CD4-positive, CD25-positive, alpha-beta regulatory T cell (primary cell): ENCODE data around the gene PRICKLE2. TPM values are rescaled to one million over a fixed set of nuclear protein-coding genes. Genes with fewer than 3 reads are reported as not detected.
"Not testable (repeated sequence)": the region's sequence is repeated elsewhere in the genome, so short reads cannot be mapped to it uniquely, and the experiment has no call there.

Experiments used
- ATAC-seq, 2 donors: fragments of 150-1000 bp; cut with Tn5 transposase; one replicate each; pipeline ENCODE4 v1.10.0; 2021; ENCODE audit warnings: low read depth in 2 of 2, moderate number of reproducible peaks in 2 of 2, moderate library complexity in 1 of 2
- DNase-seq, 3 donors: peaks; one replicate each; pipeline versions ENCODE4 v3.0.0 to v3.0.0-alpha.2; 2012 to 2022; ENCODE audit warnings: mixed read lengths in 1 of 3
- H3K27ac ChIP-seq: one replicate; pipeline ENCODE4 v1.7.0; 2013; ENCODE audit warnings: mild to moderate bottlenecking, low read length; ENCODE audit not compliant: insufficient read depth, poor library complexity, severe bottlenecking
- H3K27me3 ChIP-seq: one replicate; pipeline ENCODE4 v1.7.0; 2013; ENCODE audit warnings: low read length; ENCODE audit not compliant: control insufficient read depth, insufficient read depth
- H3K36me3 ChIP-seq: one replicate; pipeline ENCODE4 v1.7.0; 2013; ENCODE audit warnings: mild to moderate bottlenecking, low read length, moderate library complexity; ENCODE audit not compliant: control insufficient read depth, insufficient read depth
- H3K4me1 ChIP-seq: 2 replicates; pipeline ENCODE4 v1.7.0; 2013; ENCODE audit warnings: mild to moderate bottlenecking, low read length; ENCODE audit not compliant: insufficient read depth, control insufficient read depth, poor library complexity, severe bottlenecking
- H3K4me3 ChIP-seq: one replicate; pipeline ENCODE4 v1.7.0; 2013; ENCODE audit warnings: low read depth, mild to moderate bottlenecking, low read length, moderate library complexity
- H3K9me3 ChIP-seq, 2 experiments: 1 replicate in 1 of 2; 2 replicates in 1 of 2; pipeline ENCODE4 v1.7.0; 2013; ENCODE audit warnings: low read length in 2 of 2, mild to moderate bottlenecking in 1 of 2, moderate library complexity in 1 of 2; ENCODE audit not compliant: control insufficient read depth in 2 of 2
- H3K27ac Mint-ChIP-seq, 3 donors: one replicate each; pipeline ENCODE4 v1.8.0; 2020 to 2022; ENCODE audit warnings: mild to moderate bottlenecking in 3 of 3, mixed read lengths in 3 of 3, moderate library complexity in 2 of 3
- H3K27me3 Mint-ChIP-seq: one replicate; pipeline ENCODE4 v1.8.0; 2022; ENCODE audit warnings: mild to moderate bottlenecking, mixed read lengths
- H3K36me3 Mint-ChIP-seq: one replicate; pipeline ENCODE4 v1.8.0; 2020; ENCODE audit warnings: mixed read lengths
- H3K4me1 Mint-ChIP-seq, 4 donors: one replicate each; pipeline ENCODE4 v1.8.0; 2020 to 2022; ENCODE audit warnings: mixed read lengths in 4 of 4, mild to moderate bottlenecking in 1 of 4
- H3K4me3 Mint-ChIP-seq, 4 donors: one replicate each; pipeline ENCODE4 v1.8.0; 2020 to 2022; ENCODE audit warnings: mild to moderate bottlenecking in 4 of 4, mixed read lengths in 4 of 4, moderate library complexity in 3 of 4
- H3K9me3 Mint-ChIP-seq, 7 donors: one replicate each; pipeline ENCODE4 v1.8.0; 2020 to 2022; ENCODE audit warnings: mixed read lengths in 7 of 7, mild to moderate bottlenecking in 3 of 7, moderate library complexity in 2 of 7
- polyA plus RNA-seq, 4 donors: library from polyadenylated mRNA; unstranded; fragments of 300-500 nt; fragmentation: Illumina TruSeq; gene quantifications; one replicate each; pipeline ENCODE4 v1.2.3, GENCODE V29; 2021
- total RNA-seq: library from RNA; stranded (reverse); gene quantifications from one replicate; pipeline ENCODE4 v1.2.3, GENCODE V29; 2022

Gene PRICKLE2
- total and polyA plus RNA-seq, 5 donors from 2014 or later, result 0.15 TPM; not detected in 4

- H3K9me3 Mint-ChIP-seq, result peaks cover 0 to 2% (median 0%) of the 10 kb centered on the region in 7 donors
- no peaks in the 10 kb centered on the region for H3K4me1 Mint-ChIP-seq
- Histone ChIP-seq H3K4me3 (no peak overlapping the region), H3K27me3 (peaks cover 3% of the 10 kb centered on the region), H3K36me3 (no peaks in the 10 kb centered on the region), H3K4me1 (no peaks in the 10 kb centered on the region), H3K27ac (no peak overlapping the region), H3K9me3 (no peaks in the 10 kb centered on the region)
- H3K27me3 Mint-ChIP-seq, result no peaks in the 10 kb centered on the region
- H3K4me3 Mint-ChIP-seq, result no peak overlapping the region
- no peaks in the 10 kb centered on the region for H3K36me3 Mint-ChIP-seq
- DNase-seq, result no peak
- H3K27ac Mint-ChIP-seq, result no peak overlapping the region
- no peak for ATAC-seq
Measured at GRCh38 chr3:64095802-64096201, 129.5 kb downstream of the PRICKLE2 start.

GRCh38 chr3:64094713-64095079, 130.6 kb downstream of the PRICKLE2 start:
- no peak overlapping the region for H3K27ac Mint-ChIP-seq
- H3K4me3 Mint-ChIP-seq, result no peak overlapping the region
- H3K4me3 ChIP-seq, result no peak overlapping the region

GRCh38 chr3:64093825-64094712, 131.2 kb downstream of the PRICKLE2 start:
- H3K36me3 ChIP-seq, result no peaks in the 10 kb centered on the region
- H3K4me3 ChIP-seq, result no peak overlapping the region
- Mint-ChIP-seq H3K9me3 (peaks cover 0 to 2% (median 0%) of the 10 kb centered on the region in 7 donors), H3K4me1 (no peaks in the 10 kb centered on the region), H3K36me3 (no peaks in the 10 kb centered on the region), H3K27ac (no peak overlapping the region), H3K27me3 (no peaks in the 10 kb centered on the region), H3K4me3 (no peak overlapping the region)
- no peak overlapping the region for H3K27ac ChIP-seq
- ATAC-seq (no peak), DNase-seq (no peak)
- H3K27me3 ChIP-seq, result peaks cover 3% of the 10 kb centered on the region
- H3K9me3 ChIP-seq, result no peaks in the 10 kb centered on the region
- H3K4me1 ChIP-seq, result no peaks in the 10 kb centered on the region

More at GRCh38 chr3:64094713-64095079, 130.6 kb downstream of the PRICKLE2 start:
- Mint-ChIP-seq H3K36me3 (no peaks in the 10 kb centered on the region), H3K4me1 (no peaks in the 10 kb centered on the region), H3K9me3 (peaks cover 0 to 2% (median 0%) of the 10 kb centered on the region in 7 donors), H3K27me3 (no peaks in the 10 kb centered on the region)
- H3K36me3 ChIP-seq, result no peaks in the 10 kb centered on the region
- H3K4me1 ChIP-seq, result no peaks in the 10 kb centered on the region
- peaks cover 3% of the 10 kb centered on the region for H3K27me3 ChIP-seq
- DNase-seq (no peak), ATAC-seq (no peak)
- no peaks in the 10 kb centered on the region for H3K9me3 ChIP-seq
- H3K27ac ChIP-seq, result no peak overlapping the region

GRCh38 chr3:64093211-64093610, 132.1 kb downstream of the PRICKLE2 start:
- no peak overlapping the region for H3K27ac ChIP-seq
- H3K27me3 ChIP-seq, result peaks cover 3% of the 10 kb centered on the region
- no peak overlapping the region for H3K4me3 Mint-ChIP-seq
- H3K27me3 Mint-ChIP-seq, result no peaks in the 10 kb centered on the region
- no peak for DNase-seq
- H3K27ac Mint-ChIP-seq, result no peak overlapping the region
- ATAC-seq, result no peak
- no peaks in the 10 kb centered on the region for H3K4me1 Mint-ChIP-seq
- H3K9me3 Mint-ChIP-seq, result peaks cover 0 to 2% (median 0%) of the 10 kb centered on the region in 7 donors
- H3K4me3 ChIP-seq, result no peak overlapping the region
- H3K36me3 ChIP-seq, result no peaks in the 10 kb centered on the region
- no peaks in the 10 kb centered on the region for H3K36me3 Mint-ChIP-seq
- no peaks in the 10 kb centered on the region for H3K9me3 ChIP-seq
- no peaks in the 10 kb centered on the region for H3K4me1 ChIP-seq

- Histone ChIP-seq H3K36me3 (no peaks in the 10 kb centered on the region), H3K4me1 (no peaks in the 10 kb centered on the region), H3K9me3 (no peaks in the 10 kb centered on the region), H3K27me3 (peaks cover 3% of the 10 kb centered on the region), H3K27ac (no peak overlapping the region), H3K4me3 (no peak overlapping the region)
- no peak for DNase-seq
- no peak for ATAC-seq
- H3K27ac Mint-ChIP-seq, result no peak overlapping the region
- H3K36me3 Mint-ChIP-seq, result no peaks in the 10 kb centered on the region
- H3K27me3 Mint-ChIP-seq, result no peaks in the 10 kb centered on the region
- H3K9me3 Mint-ChIP-seq, result no peaks in the 10 kb centered on the region
- no peak overlapping the region for H3K4me3 Mint-ChIP-seq
- no peaks in the 10 kb centered on the region for H3K4me1 Mint-ChIP-seq
Measured at GRCh38 chr3:64091501-64091900, 133.8 kb downstream of the PRICKLE2 start.

GRCh38 chr3:64089386-64089785, 135.9 kb downstream of the PRICKLE2 start:
- not testable (repeated sequence) for H3K27me3 ChIP-seq, H3K27me3 Mint-ChIP-seq, H3K36me3 ChIP-seq, H3K36me3 Mint-ChIP-seq, DNase-seq, H3K4me1 Mint-ChIP-seq, H3K9me3 Mint-ChIP-seq, ATAC-seq, H3K9me3 ChIP-seq, H3K27ac ChIP-seq, H3K4me3 Mint-ChIP-seq, H3K4me1 ChIP-seq, H3K27ac Mint-ChIP-seq, H3K4me3 ChIP-seq

GRCh38 chr3:64088408-64089205, 136.7 kb downstream of the PRICKLE2 start:
- Histone ChIP-seq H3K4me3 (no peak overlapping the region), H3K27ac (no peak overlapping the region)
- peaks cover 3% of the 10 kb centered on the region for H3K27me3 Mint-ChIP-seq

More at GRCh38 chr3:64088408-64089205, 136.7 kb downstream of the PRICKLE2 start:
- H3K9me3 ChIP-seq, result no peaks in the 10 kb centered on the region
- DNase-seq (no peak), ATAC-seq (no peak)
- Mint-ChIP-seq H3K4me1 (no peaks in the 10 kb centered on the region), H3K27ac (no peak overlapping the region), H3K4me3 (no peak overlapping the region), H3K36me3 (no peaks in the 10 kb centered on the region), H3K9me3 (peaks cover 0 to 2% (median 0%) of the 10 kb centered on the region in 7 donors)
- H3K36me3 ChIP-seq, result no peaks in the 10 kb centered on the region
- no peaks in the 10 kb centered on the region for H3K4me1 ChIP-seq
- H3K27me3 ChIP-seq, result no peaks in the 10 kb centered on the region
